ENCODE measurements around the gene BRICD5.
"Not testable (repeated sequence)": the region's sequence is repeated elsewhere in the genome, so short reads cannot be mapped to it uniquely, and the experiment has no call there.

BRICD5 gene

GRCh38 chr16:2243031-2243528, 32.4 kb upstream of the BRICD5 start:
- no peak for TF ChIP-seq CTCF (conservative IDR thresholded peaks at IDR 0.05)
- H3K27ac ChIP-seq, result no peak overlapping the region

GRCh38 chr16:2242598-2242997, 31.9 kb upstream of the BRICD5 start:
- no peak overlapping the region for H3K27ac ChIP-seq
- TF ChIP-seq CTCF (conservative IDR thresholded peaks at IDR 0.05), result no peak

GRCh38 chr16:2240331-2240730, 29.7 kb upstream of the BRICD5 start:
- not testable (repeated sequence) for H3K27ac ChIP-seq

- no peak overlapping the region for H3K27ac ChIP-seq
- TF ChIP-seq CTCF (conservative IDR thresholded peaks at IDR 0.05), result no peak
These were observed 28.4 kb upstream of the BRICD5 start for GRCh38 chr16:2238838-2239675.

- TF ChIP-seq CTCF (conservative IDR thresholded peaks at IDR 0.05), result no peak
These were observed 27.6 kb upstream of the BRICD5 start for GRCh38 chr16:2238150-2238837.

GRCh38 chr16:2237493-2238149, 27.0 kb upstream of the BRICD5 start:
- H3K27ac ChIP-seq, result no peak overlapping the region
- no peak for TF ChIP-seq CTCF (conservative IDR thresholded peaks at IDR 0.05)

More at GRCh38 chr16:2238150-2238837, 27.6 kb upstream of the BRICD5 start:
- H3K27ac ChIP-seq, result no peak overlapping the region

- TF ChIP-seq CTCF (conservative IDR thresholded peaks at IDR 0.05), result no peak
- H3K27ac ChIP-seq, result peak overlapping the region; percentile 24; the same call in 1 of the 2 replicates
These were observed 26.4 kb upstream of the BRICD5 start for GRCh38 chr16:2237102-2237482.
